ENCODE data around the gene VSIG1.

DNA sequence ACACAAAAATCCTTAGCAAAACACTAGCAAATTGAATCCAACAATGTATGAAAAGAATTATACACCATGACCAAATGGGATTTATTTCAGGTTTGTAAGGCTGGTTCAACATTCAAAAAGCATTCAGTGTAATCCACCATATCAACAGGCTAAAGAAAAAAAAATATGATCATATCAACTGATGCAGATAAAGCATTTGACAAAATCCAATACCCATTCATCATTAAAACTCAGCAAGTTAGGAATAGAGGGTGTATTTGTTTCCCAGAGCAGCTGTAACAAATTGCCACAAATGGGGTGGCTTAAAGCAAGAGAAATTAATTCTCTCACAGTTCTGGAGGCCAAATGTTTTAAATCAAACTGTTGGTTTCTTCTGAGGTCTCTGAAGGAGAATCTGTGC is 10.7 kb downstream of the VSIG1 start:
- TF ChIP-seq EZH2 (IDR thresholded peaks at IDR 0.05; ENCODE audit: borderline replicate concordance, insufficient read depth, low read depth, low read length, poor library complexity, severe bottlenecking) = no peak
- TF ChIP-seq, protein P1, sequence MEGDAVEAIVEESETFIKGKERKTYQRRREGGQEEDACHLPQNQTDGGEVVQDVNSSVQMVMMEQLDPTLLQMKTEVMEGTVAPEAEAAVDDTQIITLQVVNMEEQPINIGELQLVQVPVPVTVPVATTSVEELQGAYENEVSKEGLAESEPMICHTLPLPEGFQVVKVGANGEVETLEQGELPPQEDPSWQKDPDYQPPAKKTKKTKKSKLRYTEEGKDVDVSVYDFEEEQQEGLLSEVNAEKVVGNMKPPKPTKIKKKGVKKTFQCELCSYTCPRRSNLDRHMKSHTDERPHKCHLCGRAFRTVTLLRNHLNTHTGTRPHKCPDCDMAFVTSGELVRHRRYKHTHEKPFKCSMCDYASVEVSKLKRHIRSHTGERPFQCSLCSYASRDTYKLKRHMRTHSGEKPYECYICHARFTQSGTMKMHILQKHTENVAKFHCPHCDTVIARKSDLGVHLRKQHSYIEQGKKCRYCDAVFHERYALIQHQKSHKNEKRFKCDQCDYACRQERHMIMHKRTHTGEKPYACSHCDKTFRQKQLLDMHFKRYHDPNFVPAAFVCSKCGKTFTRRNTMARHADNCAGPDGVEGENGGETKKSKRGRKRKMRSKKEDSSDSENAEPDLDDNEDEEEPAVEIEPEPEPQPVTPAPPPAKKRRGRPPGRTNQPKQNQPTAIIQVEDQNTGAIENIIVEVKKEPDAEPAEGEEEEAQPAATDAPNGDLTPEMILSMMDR (IDR thresholded peaks at IDR 0.05) = no peak

Measured in B cell (primary cell).